ENCODE measurements around the gene LIG1. TPM values are rescaled to one million over a fixed set of nuclear protein-coding genes. Genes with fewer than 3 reads are reported as not detected.

The LIG1 gene
- total RNA-seq, 1 donor from 2014 or later, result 16.9 TPM

GRCh38 chr19:48206397-48207093 lies 36.4 kb upstream of the LIG1 start:
- H3K27ac Mint-ChIP-seq (ENCODE audit: unreplicated experiment), result no peak overlapping the region
- no peak for TF ChIP-seq CTCF (IDR thresholded peaks at IDR 0.05; ENCODE audit: partially characterized antibody, unreplicated experiment)
- no peaks in the 10 kb centered on the region for H3K36me3 Mint-ChIP-seq (ENCODE audit: unreplicated experiment)
- H3K27me3 Mint-ChIP-seq (ENCODE audit: unreplicated experiment), result no peaks in the 10 kb centered on the region
- no peak for DNase-seq
- H3K4me3 Mint-ChIP-seq (ENCODE audit: unreplicated experiment), result no peak overlapping the region
- H3K4me1 Mint-ChIP-seq (ENCODE audit: low read depth, unreplicated experiment), result no peaks in the 10 kb centered on the region
- peaks cover 5% of the 10 kb centered on the region for H3K9me3 Mint-ChIP-seq (ENCODE audit: unreplicated experiment)

- Mint-ChIP-seq H3K27ac (ENCODE audit: unreplicated experiment) (no peak overlapping the region), H3K36me3 (ENCODE audit: unreplicated experiment) (no peaks in the 10 kb centered on the region)
These were observed 33.9 kb upstream of the LIG1 start for GRCh38 chr19:48203794-48204628.

GRCh38 chr19:48203222-48203793 lies 33.2 kb upstream of the LIG1 start:
- DNase-seq, result no peak
- Mint-ChIP-seq H3K9me3 (ENCODE audit: unreplicated experiment) (peaks cover 5% of the 10 kb centered on the region), H3K4me3 (ENCODE audit: unreplicated experiment) (no peak overlapping the region), H3K27me3 (ENCODE audit: unreplicated experiment) (peaks cover 2% of the 10 kb centered on the region), H3K36me3 (ENCODE audit: unreplicated experiment) (no peaks in the 10 kb centered on the region), H3K27ac (ENCODE audit: unreplicated experiment) (no peak overlapping the region), H3K4me1 (ENCODE audit: low read depth, unreplicated experiment) (no peaks in the 10 kb centered on the region)
- TF ChIP-seq CTCF (IDR thresholded peaks at IDR 0.05; ENCODE audit: partially characterized antibody, unreplicated experiment), result no peak

More at GRCh38 chr19:48203794-48204628, 33.9 kb upstream of the LIG1 start:
- peaks cover 5% of the 10 kb centered on the region for H3K9me3 Mint-ChIP-seq (ENCODE audit: unreplicated experiment)
- no peak overlapping the region for H3K4me3 Mint-ChIP-seq (ENCODE audit: unreplicated experiment)
- no peaks in the 10 kb centered on the region for H3K4me1 Mint-ChIP-seq (ENCODE audit: low read depth, unreplicated experiment)
- no peaks in the 10 kb centered on the region for H3K27me3 Mint-ChIP-seq (ENCODE audit: unreplicated experiment)
- peak; percentile 96 for DNase-seq
- no peak for TF ChIP-seq CTCF (IDR thresholded peaks at IDR 0.05; ENCODE audit: partially characterized antibody, unreplicated experiment)

GRCh38 chr19:48196933-48197665 lies 27.0 kb upstream of the LIG1 start:
- Mint-ChIP-seq H3K36me3 (ENCODE audit: unreplicated experiment) (no peaks in the 10 kb centered on the region), H3K27ac (ENCODE audit: unreplicated experiment) (no peak overlapping the region), H3K4me3 (ENCODE audit: unreplicated experiment) (no peak overlapping the region), H3K4me1 (ENCODE audit: low read depth, unreplicated experiment) (no peaks in the 10 kb centered on the region), H3K9me3 (ENCODE audit: unreplicated experiment) (peaks cover 4% of the 10 kb centered on the region), H3K27me3 (ENCODE audit: unreplicated experiment) (peaks cover 8% of the 10 kb centered on the region)
- TF ChIP-seq CTCF (IDR thresholded peaks at IDR 0.05; ENCODE audit: partially characterized antibody, unreplicated experiment), result no peak
- no peak for DNase-seq
